BLaER1 (cell line): ENCODE results near the gene FOXP1.
"Not testable (repeated sequence)": the region's sequence is repeated elsewhere in the genome, so short reads cannot be mapped to it uniquely, and the experiment has no call there.

Experiments
- H3K27ac ChIP-seq: shearing (Covaris generic); formaldehyde crosslinking; 2 replicates; pipeline ENCODE4 v1.8.1; 2022
- H3K27me3 ChIP-seq: shearing (Covaris generic); formaldehyde crosslinking; 2 replicates; pipeline ENCODE4 v1.8.1; 2022
- H3K36me3 ChIP-seq: shearing (Covaris generic); formaldehyde crosslinking; 2 replicates; pipeline ENCODE4 v1.8.1; 2022
- H3K4me1 ChIP-seq: shearing (Covaris generic); formaldehyde crosslinking; 2 replicates; pipeline ENCODE4 v1.8.1; 2022
- H3K4me2 ChIP-seq: shearing (Covaris generic); formaldehyde crosslinking; 2 replicates; pipeline ENCODE4 v1.8.1; 2022
- H3K4me3 ChIP-seq: shearing (Covaris generic); formaldehyde crosslinking; 2 replicates; pipeline ENCODE4 v1.8.1; 2022
- H3K9ac ChIP-seq: shearing (Covaris generic); formaldehyde crosslinking; 2 replicates; pipeline ENCODE4 v1.8.1; 2022
- H3K9me3 ChIP-seq: shearing (Covaris generic); formaldehyde crosslinking; 2 replicates; pipeline ENCODE4 v1.8.1; 2022
- H4K20me1 ChIP-seq: shearing (Covaris generic); formaldehyde crosslinking; 2 replicates; pipeline ENCODE4 v1.8.1; 2022
- Cebpa-rat ChIP-seq: shearing (Covaris generic); IDR thresholded peaks from 2 replicates; pipeline ENCODE4 v1.8.1; 2022

FOXP1 gene

GRCh38 chr3:71345429-71346040, 238.0 kb downstream of the FOXP1 start:
- Histone ChIP-seq H3K27ac (no peak overlapping the region), H3K4me2 (no peak overlapping the region), H3K36me3 (no peaks in the 10 kb centered on the region), H3K4me3 (no peak overlapping the region), H3K27me3 (no peaks in the 10 kb centered on the region), H4K20me1 (no peaks in the 10 kb centered on the region), H3K9me3 (peaks cover 11% of the 10 kb centered on the region; the same call in 1 of the 2 replicates), H3K9ac (no peak overlapping the region), H3K4me1 (no peaks in the 10 kb centered on the region)
- no peak for TF ChIP-seq Cebpa-rat

DNA sequence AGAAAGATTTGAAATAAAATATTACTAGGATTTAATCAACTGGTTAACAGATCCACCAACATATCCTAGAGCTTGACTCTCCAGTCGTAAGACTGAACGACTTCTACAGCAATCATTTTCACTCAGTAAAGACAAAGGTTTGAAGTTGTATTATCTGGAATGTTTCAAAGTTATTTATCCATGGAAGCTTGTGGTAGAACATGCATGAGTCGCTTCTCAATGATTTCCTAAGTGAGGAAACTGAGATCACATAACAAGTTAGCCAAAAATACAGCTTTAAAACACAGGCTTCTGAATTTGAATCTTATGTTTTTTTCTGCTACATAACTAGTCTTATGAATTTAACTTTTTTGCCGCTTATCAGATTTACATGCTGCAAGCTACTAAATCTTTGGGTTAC, 241.8 kb downstream of the FOXP1 start:
- Histone ChIP-seq H3K9ac (no peak overlapping the region), H3K4me3 (no peak overlapping the region), H3K4me2 (no peak overlapping the region), H3K4me1 (no peaks in the 10 kb centered on the region), H3K27ac (no peak overlapping the region), H3K36me3 (no peaks in the 10 kb centered on the region), H3K27me3 (no peaks in the 10 kb centered on the region), H3K9me3 (peaks cover 11% of the 10 kb centered on the region; the same call in 1 of the 2 replicates), H4K20me1 (no peaks in the 10 kb centered on the region)
- TF ChIP-seq Cebpa-rat, result no peak

DNA sequence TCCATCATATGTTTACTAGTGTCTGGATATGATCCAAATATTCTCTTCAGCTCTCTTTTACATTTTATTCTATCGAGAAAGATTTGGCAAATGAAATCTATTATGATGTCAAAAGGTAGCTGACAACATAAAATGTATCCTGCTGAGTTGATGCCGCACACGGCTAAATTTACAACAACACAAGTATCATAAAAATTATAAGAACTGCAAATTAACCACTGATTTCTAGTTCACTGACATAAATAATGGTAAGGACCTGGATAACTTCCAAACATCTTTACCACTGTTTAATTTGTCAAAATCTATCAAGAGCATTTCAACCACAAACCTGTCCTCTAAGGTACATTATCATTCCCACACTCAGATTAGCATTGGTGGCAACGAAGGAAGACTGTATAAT, 244.5 kb downstream of the FOXP1 start:
- no peak overlapping the region for H3K4me3 ChIP-seq
- peaks cover 11% of the 10 kb centered on the region; the same call in 1 of the 2 replicates for H3K9me3 ChIP-seq
- no peaks in the 10 kb centered on the region for H4K20me1 ChIP-seq
- H3K4me2 ChIP-seq, result no peak overlapping the region
- H3K9ac ChIP-seq, result no peak overlapping the region
- no peaks in the 10 kb centered on the region for H3K36me3 ChIP-seq
- H3K27ac ChIP-seq, result no peak overlapping the region
- no peaks in the 10 kb centered on the region for H3K4me1 ChIP-seq
- H3K27me3 ChIP-seq, result no peaks in the 10 kb centered on the region
- no peak for TF ChIP-seq Cebpa-rat

- no peak overlapping the region for H3K27ac ChIP-seq
- H4K20me1 ChIP-seq, result no peaks in the 10 kb centered on the region
- H3K9me3 ChIP-seq, result peaks cover 18% of the 10 kb centered on the region
- no peak overlapping the region for H3K9ac ChIP-seq
- H3K27me3 ChIP-seq, result no peaks in the 10 kb centered on the region
- no peak for TF ChIP-seq Cebpa-rat
- H3K4me1 ChIP-seq, result no peaks in the 10 kb centered on the region
- 0 out of 2 replicates have a peak, but pooled peaks cover 4% of the 10 kb centered on the region for H3K36me3 ChIP-seq
- no peak overlapping the region for H3K4me3 ChIP-seq
- no peak overlapping the region for H3K4me2 ChIP-seq
These were observed 250.7 kb downstream of the FOXP1 start for GRCh38 chr3:71332813-71333212.

DNA sequence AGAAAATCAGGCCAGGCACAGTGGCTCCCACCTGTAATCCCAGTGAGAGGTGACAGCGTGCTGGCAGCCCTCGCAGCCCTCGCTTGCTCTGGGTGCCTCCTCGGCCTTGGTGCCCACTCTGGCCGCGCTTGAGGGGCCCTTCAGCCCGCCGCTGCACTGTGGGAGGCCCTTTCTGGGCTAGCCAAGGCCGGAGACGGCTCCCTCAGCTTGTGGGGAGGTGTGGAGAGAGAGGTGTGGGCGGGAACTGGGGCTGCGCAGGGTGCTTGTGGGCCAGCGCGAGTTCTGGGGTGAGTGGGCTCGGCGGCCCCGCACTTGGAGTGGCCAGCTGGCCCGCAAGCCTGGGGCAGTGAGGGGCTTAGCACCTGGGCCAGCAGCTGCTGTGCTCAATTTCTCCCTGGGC, 252.6 kb downstream of the FOXP1 start:
- H3K4me2 ChIP-seq, result no peak overlapping the region
- H3K9ac ChIP-seq, result no peak overlapping the region
- H3K9me3 ChIP-seq, result peaks cover 18% of the 10 kb centered on the region
- H3K4me3 ChIP-seq, result no peak overlapping the region
- H3K27ac ChIP-seq, result no peak overlapping the region
- no peak for TF ChIP-seq Cebpa-rat
- H4K20me1 ChIP-seq, result no peaks in the 10 kb centered on the region
- no peaks in the 10 kb centered on the region for H3K4me1 ChIP-seq
- 0 out of 2 replicates have a peak, but pooled peaks cover 4% of the 10 kb centered on the region for H3K36me3 ChIP-seq
- H3K27me3 ChIP-seq, result no peaks in the 10 kb centered on the region

DNA sequence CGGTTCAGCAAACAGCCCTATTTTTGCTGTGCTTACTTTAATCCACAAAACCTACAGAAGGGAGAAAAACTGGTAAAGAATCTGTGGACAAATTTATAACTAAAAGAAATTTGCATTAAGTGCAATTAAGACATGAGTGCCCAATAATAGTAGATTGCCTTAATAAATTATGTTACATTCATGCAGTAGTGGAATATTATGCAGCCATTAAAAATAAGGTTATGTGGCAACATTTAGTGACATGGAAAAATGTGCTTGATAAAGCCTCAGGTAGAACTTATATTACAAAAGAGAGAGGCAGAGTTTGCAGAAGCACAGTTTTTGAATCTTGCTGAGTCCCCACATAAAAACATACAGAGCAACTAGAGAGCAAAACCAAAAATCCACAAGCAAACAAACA, 253.0 kb downstream of the FOXP1 start:
- H4K20me1 ChIP-seq, result no peaks in the 10 kb centered on the region
- H3K9ac ChIP-seq, result no peak overlapping the region
- H3K4me1 ChIP-seq, result no peaks in the 10 kb centered on the region
- no peak overlapping the region for H3K27ac ChIP-seq
- H3K4me2 ChIP-seq, result no peak overlapping the region
- H3K27me3 ChIP-seq, result no peaks in the 10 kb centered on the region
- 0 out of 2 replicates have a peak, but pooled peaks cover 4% of the 10 kb centered on the region for H3K36me3 ChIP-seq
- H3K9me3 ChIP-seq, result peaks cover 18% of the 10 kb centered on the region
- no peak for TF ChIP-seq Cebpa-rat
- H3K4me3 ChIP-seq, result no peak overlapping the region

- Histone ChIP-seq H4K20me1 (no peaks in the 10 kb centered on the region), H3K4me3 (no peak overlapping the region), H3K9ac (no peak overlapping the region), H3K27me3 (no peaks in the 10 kb centered on the region), H3K9me3 (peaks cover 18% of the 10 kb centered on the region), H3K36me3 (0 out of 2 replicates have a peak, but pooled peaks cover 4% of the 10 kb centered on the region), H3K4me2 (no peak overlapping the region), H3K4me1 (no peaks in the 10 kb centered on the region), H3K27ac (no peak overlapping the region)
- no peak for TF ChIP-seq Cebpa-rat
These were observed 253.7 kb downstream of the FOXP1 start for GRCh38 chr3:71329817-71330216.

DNA sequence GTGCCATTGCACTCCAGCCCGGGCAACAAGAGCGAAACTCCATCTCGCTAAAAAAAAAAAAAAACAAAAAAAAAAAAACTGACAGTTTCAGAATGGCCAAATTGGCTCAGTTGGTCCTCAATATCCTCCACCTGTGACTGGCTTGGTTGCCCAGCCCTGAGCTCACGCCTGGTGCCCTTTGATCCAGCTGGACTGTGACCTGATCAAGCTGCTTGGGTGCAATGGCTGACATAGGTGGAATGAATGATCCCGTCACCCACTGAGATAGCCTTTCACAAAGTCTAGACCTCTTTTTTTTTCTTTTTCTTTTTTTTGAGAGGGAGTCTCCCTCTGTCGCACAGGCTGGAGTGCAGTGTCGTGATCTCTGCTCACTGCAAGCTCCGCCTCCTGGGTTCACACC, 254.6 kb downstream of the FOXP1 start:
- H3K4me3 ChIP-seq, result no peak overlapping the region
- no peak overlapping the region for H3K4me2 ChIP-seq
- H3K9me3 ChIP-seq, result peaks cover 18% of the 10 kb centered on the region
- 0 out of 2 replicates have a peak, but pooled peaks cover 4% of the 10 kb centered on the region for H3K36me3 ChIP-seq
- no peaks in the 10 kb centered on the region for H3K4me1 ChIP-seq
- no peak overlapping the region for H3K27ac ChIP-seq
- no peaks in the 10 kb centered on the region for H3K27me3 ChIP-seq
- H3K9ac ChIP-seq, result no peak overlapping the region
- H4K20me1 ChIP-seq, result no peaks in the 10 kb centered on the region
- TF ChIP-seq Cebpa-rat, result no peak

DNA sequence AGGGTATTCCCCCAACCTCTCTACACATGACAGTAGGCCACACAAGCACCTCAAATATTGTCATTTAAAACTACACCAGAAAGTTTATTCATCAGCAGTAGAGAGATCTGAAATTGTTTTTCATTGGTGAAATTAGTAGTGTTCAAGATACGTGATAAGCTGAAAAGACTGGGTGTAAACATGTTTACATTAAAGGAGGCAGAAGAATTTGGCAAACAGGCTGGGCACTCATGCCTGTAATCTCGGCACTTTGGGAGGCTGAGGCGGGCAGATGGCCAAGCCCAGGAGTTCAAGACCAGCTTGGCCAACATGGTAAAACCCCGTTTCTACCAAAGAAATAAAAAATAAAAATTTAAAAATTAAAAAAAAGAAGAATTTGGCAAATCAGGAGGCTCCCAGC, 255.6 kb downstream of the FOXP1 start:
- TF ChIP-seq Cebpa-rat, result no peak
- Histone ChIP-seq H3K4me3 (no peak overlapping the region), H3K9me3 (peaks cover 18% of the 10 kb centered on the region), H4K20me1 (no peaks in the 10 kb centered on the region), H3K4me1 (no peaks in the 10 kb centered on the region), H3K36me3 (0 out of 2 replicates have a peak, but pooled peaks cover 4% of the 10 kb centered on the region), H3K27ac (no peak overlapping the region), H3K9ac (no peak overlapping the region), H3K27me3 (no peaks in the 10 kb centered on the region), H3K4me2 (no peak overlapping the region)

GRCh38 chr3:71325715-71326114, 257.8 kb downstream of the FOXP1 start:
- no peak overlapping the region for H3K27ac ChIP-seq
- H3K4me1 ChIP-seq, result no peaks in the 10 kb centered on the region
- H3K9ac ChIP-seq, result no peak overlapping the region
- 0 out of 2 replicates have a peak, but pooled peaks cover 3% of the 10 kb centered on the region for H3K36me3 ChIP-seq
- no peak overlapping the region for H3K4me3 ChIP-seq
- H3K27me3 ChIP-seq, result no peaks in the 10 kb centered on the region
- H4K20me1 ChIP-seq, result no peaks in the 10 kb centered on the region
- H3K9me3 ChIP-seq, result peaks cover 3% of the 10 kb centered on the region
- no peak for TF ChIP-seq Cebpa-rat
- no peak overlapping the region for H3K4me2 ChIP-seq

DNA sequence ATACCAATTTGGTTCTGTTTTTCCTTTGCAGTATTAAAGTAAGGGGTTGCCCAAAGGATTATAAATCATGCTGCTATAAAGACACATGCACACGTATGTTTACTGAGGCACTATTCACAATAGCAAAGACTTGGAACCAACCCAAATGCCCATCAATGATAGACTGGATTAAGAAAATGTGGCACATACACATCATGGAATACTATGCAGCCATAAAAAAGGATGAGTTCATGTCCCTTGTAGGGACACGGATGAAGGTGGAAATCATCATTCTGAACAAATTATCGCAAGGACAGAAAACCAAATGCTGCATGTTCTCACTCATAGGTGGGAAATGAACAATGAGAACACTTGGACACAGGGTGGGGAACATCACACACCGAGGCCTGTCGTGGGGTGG, 259.3 kb downstream of the FOXP1 start:
- H3K4me2 ChIP-seq, H3K27ac ChIP-seq, H3K9ac ChIP-seq: not testable (repeated sequence)

More for the DNA sequence above, 259.3 kb downstream of the FOXP1 start:
- H3K36me3 ChIP-seq, H3K27me3 ChIP-seq, H3K4me3 ChIP-seq, H3K4me1 ChIP-seq, H3K9me3 ChIP-seq, H4K20me1 ChIP-seq: not testable (repeated sequence)
